GM18868 (cell line): Measurements from ENCODE around the gene VWA5A.
"Not testable (repeated sequence)": the region's sequence is repeated elsewhere in the genome, so short reads cannot be mapped to it uniquely, and the experiment has no call there.

Experiments used
- ATAC-seq: cut with Tn5 transposase; IDR thresholded peaks from one replicate; pipeline ENCODE4 v1.9.1; 2021; ENCODE audit warnings: mild to moderate bottlenecking, moderate library complexity; ENCODE audit not compliant: unreplicated experiment

Gene VWA5A

DNA sequence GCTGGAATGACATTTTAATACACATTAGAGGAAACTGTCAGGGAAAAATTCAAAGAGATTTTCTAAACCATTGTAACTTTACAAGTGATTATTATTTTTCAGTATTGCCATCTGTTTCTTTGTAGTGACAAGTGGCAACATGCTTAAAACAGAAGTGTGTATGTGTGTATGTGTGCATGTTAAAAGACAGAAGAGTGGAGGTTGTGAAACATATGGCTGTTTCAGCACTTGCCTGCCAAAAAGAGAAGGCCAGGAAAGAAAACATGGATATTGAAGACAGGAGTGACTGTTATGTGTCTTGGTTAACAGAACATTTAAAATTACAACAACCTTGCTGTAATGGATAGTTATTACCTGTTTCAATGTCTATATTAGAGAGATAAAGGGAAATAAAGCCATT, 24.3 kb upstream of the VWA5A start:
- ATAC-seq, result no peak

DNA sequence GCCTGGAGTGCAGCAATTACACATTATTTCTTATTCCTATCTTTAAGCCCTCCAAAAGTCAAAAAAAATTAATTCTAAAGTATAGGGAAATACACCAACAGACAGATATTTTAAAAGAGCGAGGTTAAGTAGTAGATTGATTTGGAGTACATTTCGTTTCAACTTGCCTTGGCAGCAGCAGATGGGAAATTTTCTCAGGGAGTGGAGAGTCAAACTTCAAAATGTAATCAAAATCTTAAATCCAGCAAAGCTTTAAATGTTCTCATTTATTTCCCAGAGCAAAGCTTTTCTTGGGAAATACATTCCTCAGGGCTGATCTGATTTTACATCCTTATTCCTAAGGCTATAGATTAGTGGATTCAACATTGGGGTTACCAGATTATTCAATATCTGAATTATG, 21.9 kb upstream of the VWA5A start:
- no peak for ATAC-seq

DNA sequence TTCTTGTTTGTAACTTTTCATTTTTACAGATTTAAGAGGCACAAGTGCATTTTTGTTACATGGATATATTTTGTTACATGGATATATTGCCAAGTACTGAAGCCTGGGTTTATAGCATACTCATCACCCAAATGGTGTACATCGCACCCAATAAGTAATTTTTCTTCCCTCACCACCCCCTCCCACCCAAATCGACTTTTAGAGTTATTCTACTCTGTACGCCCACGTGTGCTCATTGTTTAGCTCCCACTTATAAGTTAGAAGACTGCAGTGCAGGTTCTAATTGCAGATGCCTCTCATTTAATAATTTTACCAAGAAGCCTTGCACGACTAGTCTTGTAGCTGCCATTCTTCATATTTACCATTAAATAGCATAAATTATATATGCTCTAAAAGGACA, 20.5 kb upstream of the VWA5A start:
- no peak for ATAC-seq

DNA sequence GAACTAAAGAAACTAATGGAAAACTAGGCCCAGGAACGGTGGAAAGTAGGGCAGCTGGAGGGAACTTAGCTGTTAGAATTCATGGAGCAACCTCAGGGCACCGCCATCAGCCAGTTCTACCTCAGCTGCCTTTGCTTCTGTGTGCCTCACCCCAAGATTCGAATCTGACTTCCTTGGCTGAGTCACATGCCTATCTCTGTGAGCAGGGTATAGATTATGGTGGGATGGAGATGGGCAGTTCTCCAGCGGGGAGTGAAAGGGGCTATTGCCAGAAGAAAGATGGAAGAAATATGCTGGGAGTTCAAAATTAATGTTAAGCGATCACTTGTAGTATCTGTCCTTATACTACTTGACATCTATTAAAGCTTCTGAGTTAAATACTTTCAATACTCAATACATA, 18.9 kb upstream of the VWA5A start:
- no peak for ATAC-seq

DNA sequence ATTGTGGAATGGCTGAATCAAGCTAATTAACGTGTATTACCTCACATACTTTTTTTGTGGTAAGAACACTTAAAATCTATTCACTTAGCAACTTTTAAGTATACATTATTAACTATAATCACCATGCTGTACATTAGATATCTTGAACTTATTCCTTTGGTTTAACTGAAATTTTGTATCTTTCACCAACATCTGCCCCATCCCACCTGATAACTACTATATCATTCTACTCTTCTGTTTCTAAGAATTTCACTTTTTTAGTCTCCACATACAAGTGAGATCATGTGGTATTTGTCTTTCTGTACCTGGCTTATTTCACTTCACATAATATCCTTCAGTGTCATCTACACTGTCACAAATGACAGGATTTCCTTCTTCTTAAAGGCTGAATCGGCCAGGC, 17.1 kb upstream of the VWA5A start:
- no peak for ATAC-seq

DNA sequence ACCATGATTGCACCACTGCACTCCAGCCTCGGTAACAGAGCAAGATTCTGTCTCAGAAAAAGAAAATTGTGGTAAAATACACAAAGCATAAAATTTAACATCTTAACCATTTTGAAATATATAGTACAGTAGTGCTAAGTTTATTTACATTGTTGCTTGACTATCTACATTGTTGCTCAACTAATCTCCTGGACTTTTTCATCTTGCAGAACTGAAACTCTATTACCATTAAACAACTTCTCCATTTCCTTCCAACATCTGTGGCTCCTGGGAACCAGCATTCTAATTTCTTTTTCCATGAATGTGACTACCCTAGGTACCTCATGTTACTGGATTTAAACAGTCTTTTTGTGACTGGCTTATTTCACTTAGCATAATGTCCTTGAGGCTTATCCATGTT, 13.5 kb upstream of the VWA5A start:
- no peak for ATAC-seq

DNA sequence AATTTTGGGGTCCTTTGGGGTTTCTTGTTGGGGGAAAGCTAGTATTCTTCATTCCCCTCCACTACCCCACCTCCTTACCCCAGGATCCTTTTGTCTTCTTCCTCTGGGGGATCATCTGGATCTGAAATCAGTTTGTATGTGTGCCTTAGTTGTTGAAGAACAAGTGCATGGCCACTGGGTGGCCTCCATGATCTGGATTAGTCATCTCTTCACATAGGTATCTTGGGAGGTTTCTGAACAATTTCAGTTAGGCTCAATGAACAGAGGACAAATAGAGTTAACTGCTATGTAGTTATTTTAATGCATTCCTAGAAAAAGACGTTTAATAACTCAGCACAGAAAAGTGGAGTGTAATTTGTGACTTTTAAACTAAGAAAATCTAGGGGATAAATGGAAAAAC, 7.1 kb upstream of the VWA5A start:
- ATAC-seq, result peak; percentile 83

DNA sequence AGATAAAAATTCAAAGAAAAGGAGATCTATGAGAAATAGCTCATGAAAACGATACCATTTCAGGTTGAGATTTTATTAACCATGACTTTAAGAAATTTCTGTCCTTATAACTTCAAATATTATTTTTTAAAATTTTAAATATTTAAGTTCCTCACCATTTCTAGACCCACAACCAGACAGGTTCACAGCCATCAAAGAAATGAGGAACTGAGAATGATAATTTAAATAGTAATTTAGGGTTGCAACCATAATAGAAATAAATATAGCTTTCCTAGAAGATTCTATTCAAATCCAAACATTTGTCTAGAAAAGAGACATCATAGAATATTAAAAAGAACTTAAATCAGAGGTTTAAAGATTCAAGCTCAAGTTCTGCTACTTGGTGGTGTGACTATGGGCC, 5.9 kb upstream of the VWA5A start:
- peak; percentile 50 for ATAC-seq

DNA sequence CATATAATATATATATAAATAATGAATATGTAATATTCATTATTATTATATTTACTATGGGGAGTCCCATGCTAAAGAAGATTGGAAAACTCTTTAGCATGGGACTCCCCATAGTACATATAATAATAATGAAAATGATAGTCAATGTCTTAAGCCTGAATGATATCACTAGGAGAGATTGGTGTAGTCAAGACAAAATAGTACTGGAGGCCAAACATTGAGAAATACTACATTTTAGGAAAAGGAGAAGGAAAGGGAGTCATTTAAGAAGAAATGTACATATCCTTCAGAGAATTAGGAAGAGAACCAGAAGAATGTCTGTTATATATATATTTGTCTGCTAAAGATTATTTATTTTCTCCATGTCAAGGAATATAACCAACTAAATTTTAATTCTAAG, 5.0 kb upstream of the VWA5A start:
- ATAC-seq, result no peak

DNA sequence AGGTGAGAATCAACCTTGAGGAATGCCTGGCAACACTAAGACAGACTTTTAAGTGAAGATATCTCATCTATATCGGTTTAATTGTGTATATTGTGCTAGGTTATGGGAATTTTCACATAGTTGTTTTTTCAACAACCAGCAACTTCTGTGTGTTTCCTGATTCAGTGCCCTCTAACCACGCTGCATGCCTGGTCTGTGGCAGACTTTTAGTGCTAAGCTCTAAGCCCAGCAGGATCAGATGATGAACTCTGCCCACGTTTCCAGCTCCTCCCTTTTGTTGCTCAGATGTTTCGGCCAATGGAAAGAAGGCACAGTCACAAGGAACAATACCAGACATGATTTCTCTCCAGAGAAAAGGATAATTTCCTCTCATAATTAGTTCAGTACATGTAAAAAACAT, 1.4 kb upstream of the VWA5A start:
- no peak for ATAC-seq

DNA sequence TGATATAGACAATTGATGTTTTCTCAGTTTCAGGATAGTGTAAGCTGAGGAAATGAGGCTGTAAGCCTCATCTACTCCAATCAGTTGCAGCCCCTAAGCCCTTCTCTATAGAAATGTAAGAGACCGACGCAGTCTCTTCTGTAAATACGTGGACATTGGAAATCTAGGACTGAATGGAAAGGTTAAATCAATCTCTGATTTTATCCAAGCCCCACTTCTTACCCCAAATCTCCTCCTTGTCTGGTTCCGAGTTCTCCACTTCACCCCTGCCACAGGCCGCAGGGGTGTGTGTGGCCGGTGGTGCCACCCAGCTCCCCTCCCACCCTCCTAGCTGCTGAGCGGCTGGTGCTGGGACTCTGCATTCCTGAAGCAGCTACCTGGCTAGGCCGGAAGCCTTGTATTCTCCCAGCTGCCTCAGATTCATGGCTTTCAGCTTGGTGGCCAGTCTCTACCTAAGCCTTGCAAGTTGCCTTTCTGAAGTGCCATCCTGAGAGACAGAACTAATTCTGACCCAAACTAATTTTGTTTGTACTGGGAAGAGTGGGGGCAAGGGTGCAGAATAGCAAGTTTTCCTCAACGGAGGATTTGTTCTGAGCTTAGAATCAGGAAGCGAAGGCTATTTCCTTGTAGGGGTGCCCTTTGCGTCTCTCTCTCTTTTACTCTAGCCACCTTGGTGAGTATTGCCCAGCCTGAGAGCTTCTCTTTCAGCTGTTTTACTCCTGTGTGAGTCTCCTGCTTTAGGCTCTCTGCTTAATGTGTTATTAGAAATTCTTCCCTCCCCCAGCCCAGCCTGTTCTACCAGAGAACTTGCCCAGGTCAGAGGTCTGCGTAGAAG, 749 bp downstream of the VWA5A start:
- peak; percentile 26 for ATAC-seq

DNA sequence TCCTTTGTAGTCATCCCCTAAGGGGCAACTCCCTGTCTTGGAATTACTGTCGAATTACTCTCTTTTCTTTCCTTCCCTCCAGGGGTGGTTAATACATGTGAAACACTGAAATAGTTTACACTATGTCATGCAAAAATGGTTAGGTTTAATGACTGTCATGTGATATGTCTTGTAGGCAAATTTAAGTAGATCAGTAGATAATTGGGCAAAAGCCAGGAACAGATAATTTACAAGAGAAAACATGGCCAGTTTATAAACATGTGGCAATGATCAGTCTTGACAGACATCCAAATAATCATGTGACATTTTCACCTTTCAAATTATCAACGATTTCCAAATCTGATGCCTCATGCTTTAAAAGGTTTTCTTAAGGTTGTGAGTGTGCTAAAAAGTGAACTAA, 3.9 kb downstream of the VWA5A start:
- no peak for ATAC-seq

DNA sequence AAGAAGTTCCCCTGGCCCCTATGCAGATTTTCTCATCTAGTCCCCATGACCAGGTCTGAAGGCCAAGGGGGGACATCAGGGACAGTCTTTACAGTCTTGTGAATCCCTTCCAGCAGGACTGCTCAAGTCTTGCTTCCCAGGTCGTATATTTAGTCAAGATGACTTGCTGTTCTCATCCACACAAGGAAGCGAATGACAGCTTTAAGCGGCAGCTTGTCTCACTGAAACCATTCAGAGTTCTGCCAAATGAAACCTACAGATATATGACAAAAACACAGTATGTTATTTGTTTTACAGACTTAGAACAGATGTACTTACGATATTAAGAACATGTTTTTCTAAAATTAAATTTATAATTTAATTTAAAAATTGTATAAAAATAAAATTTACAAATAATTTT, 5.6 kb downstream of the VWA5A start:
- no peak for ATAC-seq

DNA sequence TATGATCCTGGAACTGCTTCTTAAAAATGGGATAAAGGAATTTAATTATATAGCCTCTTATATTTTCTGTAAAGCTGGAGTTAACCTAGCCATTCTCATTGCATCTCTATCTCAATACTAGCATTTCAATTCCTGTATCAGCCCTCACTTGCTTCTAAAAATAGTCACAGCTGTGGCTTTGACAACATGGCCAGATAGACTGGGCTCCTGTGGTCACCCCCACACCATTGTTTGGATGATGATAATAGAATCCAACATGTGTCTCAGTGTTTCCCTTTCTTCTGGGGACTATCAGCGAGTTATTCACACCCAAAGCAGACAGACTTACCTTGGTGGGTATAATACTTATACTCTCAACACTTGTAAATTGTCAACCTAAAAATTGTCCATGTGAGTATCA, 6.9 kb downstream of the VWA5A start:
- ATAC-seq, result no peak

DNA sequence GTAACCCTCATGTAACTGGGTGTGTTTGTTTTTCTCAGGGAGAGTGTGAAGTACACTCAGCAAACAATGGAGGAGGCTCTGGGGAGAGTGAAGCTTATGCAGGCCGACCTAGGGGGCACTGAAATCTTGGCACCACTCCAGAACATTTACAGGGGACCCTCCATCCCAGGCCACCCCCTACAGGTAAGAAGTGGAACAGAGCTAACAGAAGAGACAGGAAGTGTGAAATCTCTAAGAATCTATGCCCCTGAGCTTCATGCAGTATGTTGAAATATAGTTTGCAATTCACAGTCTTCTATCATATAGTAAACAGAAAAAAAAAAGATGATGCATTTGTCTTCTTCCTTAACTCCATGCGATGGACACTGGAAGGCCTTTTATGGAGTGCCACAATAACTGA, 8.4 kb downstream of the VWA5A start:
- no peak for ATAC-seq

DNA sequence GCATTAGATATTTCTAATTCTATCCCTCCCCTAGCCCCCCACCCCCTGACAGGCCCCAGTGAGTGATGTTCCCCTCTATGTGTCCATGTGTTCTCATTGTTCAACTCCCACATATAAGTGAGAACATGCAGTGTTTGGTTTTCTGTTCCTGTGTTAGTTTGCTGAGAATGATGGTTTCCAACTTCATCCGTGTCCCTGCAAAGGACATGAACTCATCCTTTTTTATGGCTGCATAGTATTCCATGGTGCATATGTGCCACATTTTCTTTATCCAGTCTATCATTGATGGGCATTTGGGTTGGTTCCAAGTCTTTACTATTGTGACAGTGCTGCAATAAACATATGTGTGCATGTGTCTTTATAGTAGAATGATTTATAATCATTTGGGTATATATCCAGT, 11.9 kb downstream of the VWA5A start:
- ATAC-seq, result not testable (repeated sequence)

DNA sequence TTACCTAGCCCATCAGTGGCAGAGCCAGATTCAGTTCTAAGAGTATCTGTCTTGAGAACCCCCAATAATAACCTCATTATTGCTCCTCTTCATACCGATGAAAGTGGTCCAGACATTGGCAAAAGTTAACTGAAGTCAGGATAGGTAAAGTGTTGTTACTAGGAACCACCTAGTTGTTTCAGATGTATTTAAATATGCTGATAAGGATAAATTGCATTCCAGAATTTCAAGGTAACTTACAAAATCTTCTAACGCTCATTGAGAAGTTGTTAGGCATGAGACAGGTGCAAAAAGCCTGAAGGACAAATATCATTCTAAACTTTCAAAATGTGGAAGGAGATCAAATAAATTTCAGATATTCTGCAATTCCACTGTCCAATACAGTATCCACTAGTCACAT, 27.8 kb downstream of the VWA5A start:
- ATAC-seq, result no peak

DNA sequence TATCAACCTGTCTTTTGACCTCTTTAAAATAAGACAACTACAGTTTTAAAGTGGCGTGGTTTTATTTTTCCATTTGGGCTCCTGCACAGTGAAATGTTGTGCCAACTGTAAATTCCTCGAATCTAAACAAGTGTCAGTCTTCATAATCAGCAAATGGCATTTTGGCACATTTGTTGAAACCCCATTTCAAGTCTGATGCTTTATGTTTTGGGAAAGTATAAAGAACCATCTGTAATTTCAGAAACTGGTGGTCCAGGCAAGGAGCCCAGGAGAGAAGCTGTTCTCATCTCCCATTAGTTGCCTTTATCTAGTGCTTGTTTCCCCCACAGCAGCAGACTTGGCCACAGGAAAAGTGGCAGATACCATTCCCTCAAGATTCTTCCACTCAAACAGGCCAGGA, 32.7 kb downstream of the VWA5A start:
- no peak for ATAC-seq

DNA sequence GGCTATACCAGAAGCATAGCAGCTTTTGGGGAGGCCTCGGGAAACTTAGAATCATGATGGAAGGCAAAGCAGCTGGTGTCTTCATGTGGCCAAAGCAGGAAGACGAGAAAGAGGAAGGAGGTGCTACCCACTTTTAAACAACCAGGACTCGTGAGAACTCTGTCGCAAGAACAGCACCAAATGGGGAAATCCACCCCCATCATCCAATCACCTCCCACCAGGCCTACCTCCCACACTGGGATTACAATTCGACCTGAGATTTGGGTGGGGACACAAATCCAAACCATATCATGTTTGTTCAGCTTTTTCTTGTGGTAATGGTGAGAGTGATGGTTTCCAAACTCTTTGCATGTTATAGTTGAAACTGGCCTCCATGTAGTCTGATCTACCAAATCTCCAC, 35.4 kb downstream of the VWA5A start:
- ATAC-seq, result no peak

DNA sequence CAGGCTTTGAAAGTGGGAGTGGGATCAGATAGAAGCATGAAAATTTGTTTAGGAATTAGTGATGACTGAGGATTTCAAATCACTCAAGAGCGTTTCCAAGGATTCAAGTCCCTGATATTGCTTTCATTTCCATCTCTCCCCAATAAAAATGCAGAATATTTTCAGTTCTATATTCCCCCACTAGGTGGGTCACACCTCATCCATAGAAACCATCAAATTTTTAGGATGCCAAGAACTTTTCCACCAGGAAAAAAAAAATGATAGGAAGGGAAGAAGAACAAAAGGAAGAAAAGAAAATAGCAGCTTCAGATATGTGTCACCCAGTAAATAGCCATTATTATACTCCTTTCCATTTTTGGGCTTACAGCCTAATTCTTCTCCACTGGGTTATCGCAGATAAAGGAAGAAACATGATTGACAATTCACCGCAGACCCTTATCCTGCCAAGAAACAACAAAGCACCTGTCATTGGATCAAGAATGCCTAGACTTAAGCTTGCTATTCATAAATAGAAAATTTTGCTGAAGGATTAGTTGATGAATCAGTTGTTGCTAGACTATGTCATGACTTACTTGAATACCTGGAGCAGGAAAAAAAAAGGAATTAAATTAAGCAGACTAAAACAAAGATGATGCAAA, 37.6 kb downstream of the VWA5A start:
- ATAC-seq, result no peak

DNA sequence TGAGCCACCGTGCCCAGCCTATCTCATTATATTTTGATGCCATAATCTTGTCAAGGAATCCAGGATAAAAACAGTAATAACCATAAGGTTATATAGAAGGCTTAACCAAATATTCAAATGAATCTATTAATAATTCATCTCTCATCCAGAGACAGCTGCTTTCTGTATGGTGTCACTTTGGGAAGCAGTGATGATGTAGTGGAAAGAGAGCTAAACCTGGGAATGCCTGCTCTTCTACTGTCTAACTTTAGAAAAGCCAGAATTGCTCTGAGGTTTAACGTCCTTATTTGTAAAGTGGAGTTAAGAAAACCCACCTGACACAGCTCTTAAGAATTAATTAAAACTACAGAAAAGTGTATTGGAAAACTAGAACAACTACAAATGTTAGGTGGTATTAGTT, 38.6 kb downstream of the VWA5A start:
- ATAC-seq, result no peak

DNA sequence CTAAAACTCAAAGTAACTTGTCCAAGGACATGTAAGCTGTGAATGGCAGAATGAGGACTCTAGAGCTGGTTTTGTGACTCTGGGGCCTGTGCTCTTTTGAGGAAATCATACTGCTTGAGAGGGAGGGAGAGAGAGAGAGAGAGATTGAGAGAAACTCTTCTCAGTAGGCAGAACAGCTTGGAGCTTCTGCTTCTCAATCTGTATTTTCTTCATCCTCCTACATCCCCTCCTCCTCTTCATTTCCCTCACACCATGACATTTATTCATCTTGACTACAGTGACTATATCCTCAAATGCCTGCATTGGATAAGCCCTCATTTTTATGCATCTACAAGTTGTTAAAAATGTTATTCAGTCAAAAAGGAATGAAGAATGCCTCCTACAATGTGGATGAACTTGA, 44.2 kb downstream of the VWA5A start:
- ATAC-seq, result no peak

DNA sequence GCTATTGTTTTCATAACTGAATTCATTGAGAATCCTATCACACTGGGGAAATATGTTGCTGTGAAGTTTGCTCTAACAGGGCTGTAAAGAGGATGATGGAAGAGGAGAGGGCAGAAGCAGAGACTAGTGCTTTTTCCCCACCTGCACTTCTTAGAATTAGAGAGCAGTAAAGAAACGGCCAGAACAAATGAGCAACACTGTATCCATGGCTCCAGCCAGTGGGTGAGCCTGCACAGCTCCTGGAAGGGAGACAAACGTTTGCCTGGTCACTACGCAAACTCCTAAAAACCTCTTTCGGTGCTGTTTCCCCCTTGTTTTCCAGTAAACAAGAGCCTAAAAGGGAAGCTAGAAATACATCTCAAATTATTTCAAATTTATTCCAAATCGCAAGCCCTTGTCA, 45.7 kb downstream of the VWA5A start:
- no peak for ATAC-seq
